Effector memory CD8-positive, alpha-beta T cell (primary cell): ENCODE data around the gene CDK11B.
A peak's percentile ranks its signal among the peaks of the same experiment; 100 is the strongest.

Experiments
- ATAC-seq: fragments of 150-1000 bp; cut with Tn5 transposase; replicated peaks from 2 replicates; pipeline ENCODE4 v1.10.0; 2021; ENCODE audit warnings: mild to moderate bottlenecking, moderate library complexity
- DNase-seq, 3 experiments: peaks; one replicate each; pipeline ENCODE4 v3.0.0; 2021
- H3K27ac Mint-ChIP-seq, 2 donors: one replicate each; pipeline ENCODE4 v1.8.0; 2022; ENCODE audit warnings: mild to moderate bottlenecking in 2 of 2, mixed read lengths in 2 of 2, moderate library complexity in 2 of 2
- H3K27me3 Mint-ChIP-seq, 2 donors: one replicate each; pipeline ENCODE4 v1.8.0; 2022; ENCODE audit warnings: mixed read lengths in 2 of 2
- H3K36me3 Mint-ChIP-seq: one replicate; pipeline ENCODE4 v1.8.0; 2022; ENCODE audit warnings: mild to moderate bottlenecking, moderate library complexity, mixed read lengths; ENCODE audit not compliant: insufficient read depth
- H3K4me1 Mint-ChIP-seq, 2 donors: one replicate each; pipeline ENCODE4 v1.8.0; 2022; ENCODE audit warnings: low read depth in 2 of 2, mixed read lengths in 2 of 2
- H3K4me3 Mint-ChIP-seq, 2 donors: one replicate each; pipeline ENCODE4 v1.8.0; 2022; ENCODE audit warnings: mild to moderate bottlenecking in 2 of 2, mixed read lengths in 2 of 2, moderate library complexity in 2 of 2
- H3K9me3 Mint-ChIP-seq, 2 donors: one replicate each; pipeline ENCODE4 v1.8.0; 2022; ENCODE audit warnings: mixed read lengths in 2 of 2

The CDK11B gene

DNA sequence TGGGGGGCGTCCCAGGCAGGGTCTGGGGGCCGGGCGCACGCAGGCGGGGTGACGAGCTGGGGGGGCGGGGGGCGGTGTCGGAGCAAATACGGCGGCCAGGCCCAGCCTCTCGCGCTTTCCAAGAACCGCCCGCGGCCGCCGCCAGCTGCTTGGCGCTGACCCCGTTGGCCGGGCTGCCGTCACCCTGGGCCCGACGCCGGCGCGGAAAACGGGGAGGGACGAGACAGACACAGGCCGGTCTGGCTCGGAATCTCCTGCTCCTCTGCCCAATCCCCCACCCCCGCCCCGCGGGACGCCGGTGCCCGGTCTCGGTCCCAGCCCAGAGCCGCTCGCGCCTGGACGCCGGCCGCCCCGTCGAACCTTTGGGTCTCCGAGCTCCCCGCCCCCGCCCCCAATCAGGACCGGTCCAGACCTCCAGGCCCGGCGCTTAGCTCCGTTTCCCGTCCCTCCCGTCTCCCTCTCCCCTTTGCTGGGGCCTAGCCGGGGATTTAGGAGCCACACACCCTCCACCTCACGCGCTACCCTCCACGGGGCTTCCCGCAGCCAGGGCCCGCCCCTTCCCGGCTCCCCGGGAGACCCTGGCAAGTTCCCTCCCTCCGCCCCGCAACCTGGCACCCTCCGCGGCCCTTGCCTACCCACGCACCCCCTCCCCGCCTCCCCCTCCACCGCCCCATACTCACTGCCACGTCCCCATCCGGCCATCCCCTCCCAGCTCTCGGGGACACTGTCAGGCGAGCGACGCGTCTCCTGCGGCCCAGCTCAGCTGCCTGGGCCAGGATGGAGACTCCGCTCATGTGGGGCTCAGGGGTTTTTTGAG is 27.6 kb downstream of the CDK11B start:
- ATAC-seq (no peak), DNase-seq (peak in 2 of 3 experiments; percentile 35 to 40)
- peak overlapping the region; percentile 85 to 86 for H3K4me3 Mint-ChIP-seq
- H3K27ac Mint-ChIP-seq, result peak overlapping the region in 1 of 2 donors; percentile 86
- no peaks in the 10 kb centered on the region for H3K9me3 Mint-ChIP-seq
- H3K36me3 Mint-ChIP-seq, result peaks cover 22% of the 10 kb centered on the region
- peaks cover 2 to 3% of the 10 kb centered on the region in 2 donors for H3K4me1 Mint-ChIP-seq
- no peaks in the 10 kb centered on the region for H3K27me3 Mint-ChIP-seq

DNA sequence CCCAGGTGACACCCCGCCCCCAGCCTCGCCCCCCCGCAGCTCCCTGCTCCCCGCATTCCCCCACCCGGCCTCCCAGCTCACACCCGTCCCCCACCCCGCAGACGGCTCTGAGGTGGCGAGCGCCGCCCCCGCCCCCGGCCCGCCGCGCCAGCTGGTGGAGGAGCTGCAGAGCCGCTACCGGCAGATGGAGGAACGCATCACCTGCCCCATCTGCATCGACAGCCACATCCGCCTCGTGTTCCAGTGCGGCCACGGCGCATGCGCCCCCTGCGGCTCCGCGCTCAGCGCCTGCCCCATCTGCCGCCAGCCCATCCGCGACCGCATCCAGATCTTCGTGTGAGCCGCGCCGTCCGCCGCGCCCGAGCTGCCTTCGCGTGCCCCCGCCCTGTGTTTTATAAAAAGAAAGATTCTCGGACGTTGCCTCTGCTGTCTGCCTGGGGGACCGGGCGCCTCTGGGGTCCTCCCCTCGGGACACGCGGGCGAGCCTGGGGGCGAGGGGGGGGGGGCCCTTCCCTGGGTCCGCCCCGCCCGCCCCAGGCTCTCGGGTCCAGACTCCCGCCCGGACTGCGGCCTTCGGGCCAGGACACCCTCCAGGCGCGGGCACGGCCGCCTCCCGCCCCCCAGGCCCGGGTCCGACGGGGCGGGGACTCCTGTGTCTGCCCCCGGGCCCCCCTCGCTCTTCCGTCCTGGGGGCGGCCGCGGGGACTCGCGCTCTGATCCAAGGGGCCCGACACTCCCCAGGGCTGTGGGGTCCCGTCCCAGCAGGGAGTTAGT is 28.4 kb downstream of the CDK11B start:
- DNase-seq (peak; percentile 92 to 95 (median 93)), ATAC-seq (peak; percentile 69)
- Mint-ChIP-seq H3K27me3 (no peaks in the 10 kb centered on the region), H3K27ac (peak overlapping the region; percentile 86 to 93), H3K36me3 (peaks cover 22% of the 10 kb centered on the region), H3K9me3 (no peaks in the 10 kb centered on the region), H3K4me1 (peaks cover 2 to 3% of the 10 kb centered on the region in 2 donors), H3K4me3 (peak overlapping the region; percentile 85 to 86)

DNA sequence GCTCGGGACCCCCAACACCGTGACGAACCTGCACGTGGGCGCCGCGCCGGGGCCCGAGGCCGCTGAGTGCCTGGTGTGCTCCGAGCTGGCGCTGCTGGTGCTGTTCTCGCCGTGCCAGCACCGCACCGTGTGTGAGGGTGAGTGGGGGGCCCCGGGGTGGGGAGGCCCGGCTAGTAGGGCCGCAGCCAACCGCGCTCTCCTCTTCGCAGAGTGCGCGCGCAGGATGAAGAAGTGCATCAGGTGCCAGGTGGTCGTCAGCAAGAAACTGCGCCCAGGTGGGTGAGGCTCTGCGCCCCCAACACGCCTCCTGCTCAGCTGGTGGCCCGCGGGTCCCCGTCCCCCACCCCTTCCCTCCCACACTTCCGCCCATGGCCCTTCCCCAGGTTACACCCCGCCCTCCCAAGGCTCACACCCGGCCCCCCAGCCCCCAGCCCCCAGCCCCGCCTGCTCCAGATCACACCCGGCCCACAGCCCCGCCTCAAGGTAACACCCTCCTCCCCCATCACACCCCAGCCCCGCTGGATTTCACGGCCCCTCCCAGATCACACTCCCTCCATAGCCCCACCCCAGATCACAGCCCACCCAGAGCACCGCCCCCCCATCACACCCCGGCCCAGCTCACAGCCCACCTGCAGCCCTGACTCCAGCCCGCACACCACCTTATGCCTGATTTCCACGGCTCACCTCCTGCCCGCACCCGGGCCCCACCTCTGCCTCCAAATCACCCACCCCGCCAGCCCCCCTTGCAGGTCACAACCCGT is 29.2 kb downstream of the CDK11B start:
- DNase-seq (peak; percentile 86 to 90 (median 87)), ATAC-seq (peak; percentile 64)
- Mint-ChIP-seq H3K9me3 (no peaks in the 10 kb centered on the region), H3K27me3 (no peaks in the 10 kb centered on the region), H3K4me1 (peaks cover 2 to 9% of the 10 kb centered on the region in 2 donors), H3K27ac (peak overlapping the region; percentile 86 to 93), H3K36me3 (peaks cover 22% of the 10 kb centered on the region), H3K4me3 (peak overlapping the region; percentile 85 to 86)

DNA sequence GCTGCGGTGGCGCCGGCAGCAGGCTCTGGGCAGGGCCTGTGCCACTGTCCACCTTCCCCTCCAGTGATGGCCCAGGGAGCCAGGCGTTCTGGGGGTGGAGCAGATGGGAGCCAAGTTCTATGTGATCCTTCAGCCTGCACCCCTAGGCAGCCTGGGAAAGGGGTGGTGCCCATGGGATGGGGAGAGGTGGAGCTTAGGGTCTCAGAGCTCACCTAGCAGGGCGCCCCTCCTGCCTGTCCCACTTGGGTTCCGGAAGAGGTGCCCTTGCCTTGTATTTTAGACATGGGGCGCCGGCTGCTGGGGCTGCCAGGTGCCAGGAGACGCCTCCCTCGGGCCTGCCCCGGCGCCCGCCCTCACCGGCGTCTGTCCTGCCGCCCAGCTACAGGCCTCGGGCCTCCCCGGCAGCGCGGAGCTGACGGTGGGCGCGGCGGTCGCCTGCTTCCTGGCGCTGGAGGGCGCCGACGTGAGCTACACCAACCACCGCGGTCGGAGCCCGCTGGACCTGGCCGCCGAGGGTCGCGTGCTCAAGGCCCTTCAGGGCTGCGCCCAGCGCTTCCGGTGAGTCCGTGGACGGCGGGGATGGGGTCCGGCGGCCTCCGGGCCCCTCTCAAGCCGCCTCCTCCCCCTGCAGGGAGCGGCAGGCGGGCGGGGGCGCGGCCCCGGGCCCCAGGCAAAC is 29.9 kb downstream of the CDK11B start:
- Mint-ChIP-seq H3K4me3 (peak overlapping the region; percentile 85 to 86), H3K4me1 (peaks cover 2 to 11% of the 10 kb centered on the region in 2 donors), H3K27me3 (no peaks in the 10 kb centered on the region), H3K27ac (no peak overlapping the region), H3K36me3 (peaks cover 22% of the 10 kb centered on the region), H3K9me3 (no peaks in the 10 kb centered on the region)
- ATAC-seq (peak; percentile 3), DNase-seq (peak; percentile 37 to 45 (median 41))

DNA sequence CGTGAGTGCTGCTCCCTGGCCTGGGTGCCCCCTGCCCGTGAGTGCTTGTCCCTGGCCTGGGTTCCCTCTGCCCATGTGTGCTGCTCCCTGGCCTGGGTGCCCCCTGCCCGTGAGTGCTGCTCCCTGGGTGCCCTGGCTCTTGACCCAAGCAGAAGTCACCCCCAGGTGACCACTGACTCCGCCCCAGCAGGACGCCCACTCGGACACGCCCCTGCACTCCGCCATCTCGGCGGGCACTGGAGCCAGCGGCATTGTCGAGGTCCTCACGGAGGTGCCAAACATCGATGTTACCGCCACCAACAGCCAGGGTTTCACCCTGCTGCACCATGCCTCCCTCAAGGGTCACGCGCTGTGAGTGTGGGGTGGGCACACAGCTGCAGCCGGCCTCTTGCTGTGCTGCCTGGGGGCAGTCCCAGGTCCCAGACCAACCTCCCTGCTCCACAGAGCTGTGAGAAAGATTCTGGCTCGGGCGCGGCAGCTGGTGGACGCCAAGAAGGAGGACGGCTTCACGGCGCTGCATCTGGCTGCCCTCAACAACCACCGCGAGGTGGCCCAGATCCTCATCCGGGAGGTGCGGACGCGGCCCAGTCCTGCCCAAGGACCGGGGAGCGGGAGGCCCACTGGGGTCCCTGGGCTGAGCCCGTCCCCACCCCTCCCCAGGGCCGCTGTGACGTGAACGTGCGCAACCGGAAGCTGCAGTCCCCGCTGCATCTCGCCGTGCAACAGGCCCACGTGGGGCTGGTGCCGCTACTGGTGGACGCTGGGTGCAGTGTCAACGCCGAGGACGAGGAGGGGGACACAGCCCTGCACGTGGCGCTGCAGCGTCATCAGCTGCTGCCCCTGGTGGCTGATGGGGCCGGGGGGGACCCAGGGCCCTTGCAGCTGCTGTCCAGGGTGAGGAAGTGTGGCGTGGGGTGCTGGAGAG is 30.7 kb downstream of the CDK11B start:
- Mint-ChIP-seq H3K36me3 (peaks cover 22% of the 10 kb centered on the region), H3K4me1 (peaks cover 2 to 11% of the 10 kb centered on the region in 2 donors), H3K9me3 (no peaks in the 10 kb centered on the region), H3K27me3 (no peaks in the 10 kb centered on the region), H3K4me3 (peak overlapping the region; percentile 85 to 86), H3K27ac (no peak overlapping the region)
- no peak for ATAC-seq
- DNase-seq, result no peak

DNA sequence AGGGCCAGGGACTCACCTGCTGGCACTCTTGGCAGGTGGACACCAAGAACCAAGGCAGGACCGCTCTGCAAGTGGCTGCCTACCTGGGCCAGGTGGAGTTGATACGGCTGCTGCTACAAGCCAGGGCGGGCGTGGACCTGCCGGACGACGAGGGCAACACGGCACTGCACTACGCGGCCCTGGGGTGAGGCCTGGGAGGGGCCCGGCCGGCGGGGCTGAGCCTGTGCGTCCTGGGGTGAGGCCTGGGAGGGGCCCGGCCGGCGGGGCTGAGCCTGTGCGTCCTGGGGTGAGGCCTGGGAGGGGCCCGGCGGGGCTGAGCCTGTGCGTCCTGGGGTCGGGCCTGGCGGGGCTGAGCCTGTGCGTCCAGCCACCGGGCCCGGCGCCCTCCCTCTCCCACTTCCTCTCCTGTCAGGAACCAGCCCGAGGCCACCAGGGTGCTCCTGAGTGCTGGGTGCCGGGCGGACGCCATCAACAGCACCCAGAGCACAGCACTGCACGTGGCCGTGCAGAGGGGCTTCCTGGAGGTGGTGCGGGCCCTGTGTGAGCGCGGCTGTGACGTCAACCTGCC is 31.5 kb downstream of the CDK11B start:
- no peak for DNase-seq
- ATAC-seq, result no peak
- Mint-ChIP-seq H3K36me3 (peaks cover 26% of the 10 kb centered on the region), H3K4me3 (peak overlapping the region; percentile 27 to 85), H3K27ac (no peak overlapping the region), H3K9me3 (no peaks in the 10 kb centered on the region), H3K27me3 (no peaks in the 10 kb centered on the region), H3K4me1 (peaks cover 4 to 11% of the 10 kb centered on the region in 2 donors)

DNA sequence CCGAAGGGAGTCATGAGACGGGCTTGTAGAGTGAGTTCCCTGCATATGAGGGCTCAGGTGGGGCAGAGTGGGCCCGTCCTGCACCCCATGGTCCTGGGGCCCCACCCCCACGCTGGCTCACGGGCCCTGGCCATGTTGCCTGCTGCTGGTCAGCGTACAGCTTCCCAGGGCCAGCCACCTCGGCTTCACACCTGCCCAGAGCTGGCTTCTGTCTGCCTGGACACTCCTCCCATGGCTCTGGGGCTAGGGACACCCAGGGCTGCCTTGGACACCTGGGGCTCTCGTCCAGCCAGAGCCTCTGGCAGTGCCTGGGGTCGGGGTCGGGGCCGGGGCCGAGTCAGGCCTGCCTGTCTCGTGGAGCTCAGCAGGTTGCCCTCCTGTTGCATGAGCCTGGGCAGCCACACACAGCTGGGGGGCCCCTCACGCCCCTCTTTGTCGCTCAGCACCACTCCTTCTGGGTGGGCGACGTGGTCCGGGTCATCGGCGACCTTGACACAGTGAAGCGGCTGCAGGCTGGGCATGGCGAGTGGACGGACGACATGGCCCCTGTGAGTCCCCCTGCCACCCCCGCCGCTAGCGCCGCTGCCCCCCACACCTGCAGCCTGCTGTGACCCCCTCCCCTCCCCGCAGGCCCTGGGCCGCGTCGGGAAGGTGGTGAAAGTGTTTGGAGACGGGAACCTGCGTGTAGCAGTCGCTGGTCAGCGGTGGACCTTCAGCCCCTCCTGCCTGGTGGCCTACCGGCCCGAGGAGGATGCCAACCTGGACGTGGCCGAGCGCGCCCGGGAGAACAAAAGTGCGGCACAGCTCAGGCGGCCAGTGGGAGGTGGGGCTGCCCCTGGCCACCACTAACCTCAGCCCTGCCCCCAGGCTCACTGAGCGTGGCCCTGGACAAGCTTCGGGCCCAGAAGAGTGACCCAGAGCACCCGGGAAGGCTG is 32.3 kb downstream of the CDK11B start:
- H3K4me3 Mint-ChIP-seq, result no peak overlapping the region
- H3K9me3 Mint-ChIP-seq, result no peaks in the 10 kb centered on the region
- ATAC-seq (no peak), DNase-seq (no peak)
- peaks cover 4 to 11% of the 10 kb centered on the region in 2 donors for H3K4me1 Mint-ChIP-seq
- H3K36me3 Mint-ChIP-seq, result peaks cover 23% of the 10 kb centered on the region
- H3K27me3 Mint-ChIP-seq, result no peaks in the 10 kb centered on the region
- H3K27ac Mint-ChIP-seq, result peak overlapping the region in 1 of 2 donors; percentile 29

DNA sequence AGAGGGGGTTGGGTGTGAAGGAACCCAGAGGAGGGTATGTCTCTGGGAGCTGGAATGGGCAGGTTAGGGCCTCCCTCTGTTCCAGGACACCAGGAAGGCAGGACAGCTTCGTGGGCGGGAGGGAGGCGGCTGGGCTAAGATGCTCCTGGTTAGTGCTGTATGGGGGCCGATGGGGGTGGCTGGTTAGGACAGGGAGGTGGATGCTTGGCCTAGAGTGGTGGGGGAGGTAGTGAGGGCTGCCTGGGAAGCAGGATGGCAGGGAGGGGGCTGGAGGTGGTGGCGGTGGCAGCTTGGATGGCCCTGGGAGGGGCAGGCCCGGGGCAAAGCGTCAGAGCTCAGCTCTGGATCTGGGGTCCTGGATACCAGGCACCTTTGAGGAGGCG is 33.0 kb downstream of the CDK11B start:
- H3K27ac Mint-ChIP-seq, result peak overlapping the region in 1 of 2 donors; percentile 29
- H3K4me3 Mint-ChIP-seq, result no peak overlapping the region
- no peaks in the 10 kb centered on the region for H3K27me3 Mint-ChIP-seq
- H3K36me3 Mint-ChIP-seq, result peaks cover 20% of the 10 kb centered on the region
- peaks cover 4 to 11% of the 10 kb centered on the region in 2 donors for H3K4me1 Mint-ChIP-seq
- no peak for DNase-seq
- no peak for ATAC-seq
- no peaks in the 10 kb centered on the region for H3K9me3 Mint-ChIP-seq

DNA sequence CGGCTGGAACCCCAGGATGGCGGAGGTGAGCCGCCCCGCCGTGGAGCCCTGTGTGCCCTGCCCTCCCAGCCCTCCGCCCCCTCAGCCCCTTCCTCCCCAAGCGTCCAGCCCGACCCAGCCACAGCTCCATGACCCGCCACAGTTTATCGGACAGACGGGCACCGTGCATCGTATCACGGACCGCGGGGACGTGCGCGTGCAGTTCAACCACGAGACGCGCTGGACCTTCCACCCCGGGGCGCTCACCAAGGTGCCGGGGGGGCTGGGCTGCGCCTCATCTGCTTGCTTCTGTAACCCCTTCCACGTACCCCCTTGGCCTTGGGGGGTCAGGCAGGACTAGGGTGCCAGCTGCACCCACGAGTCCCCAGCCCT is 33.4 kb downstream of the CDK11B start:
- Mint-ChIP-seq H3K9me3 (no peaks in the 10 kb centered on the region), H3K4me3 (no peak overlapping the region), H3K27me3 (no peaks in the 10 kb centered on the region), H3K36me3 (peaks cover 21% of the 10 kb centered on the region), H3K27ac (no peak overlapping the region), H3K4me1 (peaks cover 4 to 10% of the 10 kb centered on the region in 2 donors)
- DNase-seq (no peak), ATAC-seq (no peak)

DNA sequence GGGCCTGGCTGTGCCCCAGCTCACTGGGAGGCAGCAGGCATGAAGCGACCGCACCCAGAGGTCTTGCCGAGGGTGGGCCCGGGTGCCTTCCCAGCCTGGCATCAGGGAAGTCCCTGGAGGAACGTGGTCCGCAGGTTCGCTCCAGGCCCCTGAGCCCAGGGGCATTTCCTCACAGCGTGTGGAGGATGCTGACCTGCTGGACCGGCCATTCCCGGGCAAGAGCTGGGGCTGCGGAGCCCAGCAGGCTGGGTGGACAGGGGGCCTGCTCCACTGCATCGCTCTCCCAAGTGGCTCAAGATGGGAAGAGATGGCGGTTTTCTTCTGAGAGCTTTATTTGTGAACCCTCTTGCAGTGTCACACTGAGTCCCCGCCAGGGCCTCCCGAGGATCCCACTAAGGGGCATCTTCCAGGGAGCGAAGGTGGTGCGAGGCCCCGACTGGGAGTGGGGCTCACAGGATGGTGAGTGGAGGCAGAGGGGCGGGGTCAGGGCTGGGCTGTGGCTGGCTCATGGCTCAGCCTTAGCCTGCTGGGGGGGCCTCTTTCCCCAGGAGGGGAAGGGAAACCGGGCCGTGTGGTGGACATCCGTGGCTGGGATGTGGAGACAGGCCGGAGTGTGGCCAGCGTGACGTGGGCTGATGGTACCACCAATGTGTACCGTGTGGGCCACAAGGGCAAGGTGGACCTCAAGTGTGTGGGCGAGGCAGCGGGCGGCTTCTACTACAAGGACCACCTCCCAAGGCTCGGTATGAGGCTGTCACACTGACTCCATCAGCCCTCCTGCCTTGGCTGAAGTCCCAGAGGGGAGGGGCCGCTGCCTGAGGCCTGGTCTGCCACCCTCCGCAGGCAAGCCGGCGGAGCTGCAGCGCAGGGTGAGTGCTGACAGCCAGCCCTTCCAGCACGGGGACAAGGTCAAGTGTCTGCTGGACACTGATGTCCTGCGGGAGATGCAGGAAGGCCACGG is 34.1 kb downstream of the CDK11B start:
- ATAC-seq, result no peak
- Mint-ChIP-seq H3K4me3 (no peak overlapping the region), H3K9me3 (no peaks in the 10 kb centered on the region), H3K27me3 (no peaks in the 10 kb centered on the region), H3K36me3 (peaks cover 16% of the 10 kb centered on the region), H3K27ac (no peak overlapping the region), H3K4me1 (peaks cover 3 to 8% of the 10 kb centered on the region in 2 donors)
- DNase-seq, result no peak
